HG03159 (cell line): ENCODE measurements around the gene SIPA1L3.

ENCODE experiments used
- ATAC-seq: cut with Tn5 transposase; IDR thresholded peaks from one replicate; pipeline ENCODE4 v1.9.1; 2021; ENCODE audit warnings: mild to moderate bottlenecking, moderate library complexity; ENCODE audit not compliant: unreplicated experiment

SIPA1L3 gene

GRCh38 chr19:38093587-38093986, 186.6 kb downstream of the SIPA1L3 start:
- ATAC-seq = no peak

- ATAC-seq = no peak
Observed at GRCh38 chr19:38095411-38096308, 188.7 kb downstream of the SIPA1L3 start.

- ATAC-seq = no peak
Observed at GRCh38 chr19:38099966-38100365, 193.0 kb downstream of the SIPA1L3 start.

GRCh38 chr19:38100589-38100988, 193.6 kb downstream of the SIPA1L3 start:
- no peak for ATAC-seq

- ATAC-seq = no peak
Observed at GRCh38 chr19:38101723-38102122, 194.7 kb downstream of the SIPA1L3 start.

GRCh38 chr19:38105574-38105973, 198.6 kb downstream of the SIPA1L3 start:
- ATAC-seq = no peak

- ATAC-seq = no peak
Observed at GRCh38 chr19:38107129-38107528, 200.1 kb downstream of the SIPA1L3 start.

- ATAC-seq = no peak
Observed at GRCh38 chr19:38111898-38112297, 204.9 kb downstream of the SIPA1L3 start.

- ATAC-seq = no peak
Observed at GRCh38 chr19:38114651-38115050, 207.6 kb downstream of the SIPA1L3 start.

- no peak for ATAC-seq
Observed at GRCh38 chr19:38115271-38115802, 208.3 kb downstream of the SIPA1L3 start.

- no peak for ATAC-seq
Observed at GRCh38 chr19:38118176-38118575, 211.2 kb downstream of the SIPA1L3 start.

- no peak for ATAC-seq
Observed at GRCh38 chr19:38120471-38121025, 213.5 kb downstream of the SIPA1L3 start.

GRCh38 chr19:38122402-38123093, 215.5 kb downstream of the SIPA1L3 start:
- no peak for ATAC-seq

- no peak for ATAC-seq
Observed at GRCh38 chr19:38125238-38125637, 218.2 kb downstream of the SIPA1L3 start.

- ATAC-seq = no peak
Observed at GRCh38 chr19:38130399-38130798, 223.4 kb downstream of the SIPA1L3 start.

- no peak for ATAC-seq
Observed at GRCh38 chr19:38132781-38133180, 225.8 kb downstream of the SIPA1L3 start.

GRCh38 chr19:38133319-38133718, 226.3 kb downstream of the SIPA1L3 start:
- no peak for ATAC-seq

- no peak for ATAC-seq
Observed at GRCh38 chr19:38134540-38135149, 227.6 kb downstream of the SIPA1L3 start.

GRCh38 chr19:38135150-38135998, 228.4 kb downstream of the SIPA1L3 start:
- no peak for ATAC-seq

- no peak for ATAC-seq
Observed at GRCh38 chr19:38139122-38139521, 232.1 kb downstream of the SIPA1L3 start.
